ENCODE data around the gene PCMT1. TPM values are rescaled to one million over a fixed set of nuclear protein-coding genes. Genes with fewer than 3 reads are reported as not detected.
A peak's percentile ranks its signal among the peaks of the same experiment; 100 is the strongest.
"Not testable (repeated sequence)": the region's sequence is repeated elsewhere in the genome, so short reads cannot be mapped to it uniquely, and the experiment has no call there.

The PCMT1 gene
- total RNA-seq, 1 donor from 2014 or later, result 63.7 TPM

GRCh38 chr6:149752600-149753373, 3.2 kb downstream of the PCMT1 start:
- DNase-seq (no peak), ATAC-seq (no peak)
- Histone ChIP-seq H3K27me3 (ENCODE audit: low read depth) (no peaks in the 10 kb centered on the region), H3K27ac (peak overlapping the region; percentile 42), H3K36me3 (no peaks in the 10 kb centered on the region), H3K4me1 (peaks cover 42% of the 10 kb centered on the region), H3K9me3 (no peaks in the 10 kb centered on the region), H3K4me3 (no peak overlapping the region)
- intact Hi-C loops (cut with DNase I), result no loop called here
- TF ChIP-seq, protein P1, sequence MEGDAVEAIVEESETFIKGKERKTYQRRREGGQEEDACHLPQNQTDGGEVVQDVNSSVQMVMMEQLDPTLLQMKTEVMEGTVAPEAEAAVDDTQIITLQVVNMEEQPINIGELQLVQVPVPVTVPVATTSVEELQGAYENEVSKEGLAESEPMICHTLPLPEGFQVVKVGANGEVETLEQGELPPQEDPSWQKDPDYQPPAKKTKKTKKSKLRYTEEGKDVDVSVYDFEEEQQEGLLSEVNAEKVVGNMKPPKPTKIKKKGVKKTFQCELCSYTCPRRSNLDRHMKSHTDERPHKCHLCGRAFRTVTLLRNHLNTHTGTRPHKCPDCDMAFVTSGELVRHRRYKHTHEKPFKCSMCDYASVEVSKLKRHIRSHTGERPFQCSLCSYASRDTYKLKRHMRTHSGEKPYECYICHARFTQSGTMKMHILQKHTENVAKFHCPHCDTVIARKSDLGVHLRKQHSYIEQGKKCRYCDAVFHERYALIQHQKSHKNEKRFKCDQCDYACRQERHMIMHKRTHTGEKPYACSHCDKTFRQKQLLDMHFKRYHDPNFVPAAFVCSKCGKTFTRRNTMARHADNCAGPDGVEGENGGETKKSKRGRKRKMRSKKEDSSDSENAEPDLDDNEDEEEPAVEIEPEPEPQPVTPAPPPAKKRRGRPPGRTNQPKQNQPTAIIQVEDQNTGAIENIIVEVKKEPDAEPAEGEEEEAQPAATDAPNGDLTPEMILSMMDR (IDR thresholded peaks at IDR 0.05), result no peak

GRCh38 chr6:149753374-149753637, 3.8 kb downstream of the PCMT1 start:
- Histone ChIP-seq H3K4me1 (peaks cover 42% of the 10 kb centered on the region), H3K27ac (peak overlapping the region; percentile 42)
- H3K36me3 ChIP-seq; ATAC-seq; H3K4me3 ChIP-seq; DNase-seq; intact Hi-C loops (cut with DNase I); H3K9me3 ChIP-seq; H3K27me3 ChIP-seq (ENCODE audit: low read depth): not testable (repeated sequence)

DNA sequence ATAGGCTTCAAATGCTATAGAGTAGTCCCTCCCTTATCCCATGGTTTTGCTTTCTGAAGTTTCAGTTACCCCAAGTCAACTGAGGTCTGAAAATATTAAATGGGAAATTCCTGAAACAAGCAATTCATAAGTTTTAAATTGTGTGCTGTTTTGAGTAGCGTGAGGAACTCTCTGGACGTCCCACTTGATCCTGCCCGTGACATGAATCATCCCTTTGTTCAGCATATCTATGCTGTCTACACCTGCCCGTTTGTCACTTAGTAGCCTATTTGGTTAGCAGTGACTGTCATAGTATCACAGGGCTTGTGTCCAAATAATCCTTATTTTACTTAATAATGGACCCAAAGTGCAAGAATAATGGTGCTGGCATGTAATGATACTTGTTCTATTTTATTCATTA, 5.0 kb downstream of the PCMT1 start:
- Histone ChIP-seq H3K27ac (no peak overlapping the region), H3K4me1 (peaks cover 42% of the 10 kb centered on the region), H3K36me3 (peaks cover 9% of the 10 kb centered on the region), H3K4me3 (no peak overlapping the region), H3K27me3 (ENCODE audit: low read depth) (no peaks in the 10 kb centered on the region), H3K9me3 (no peaks in the 10 kb centered on the region)
- DNase-seq (no peak), ATAC-seq (no peak)
- TF ChIP-seq, protein P1 (IDR thresholded peaks at IDR 0.05), result no peak
- intact Hi-C loops (cut with DNase I), result no loop called here

DNA sequence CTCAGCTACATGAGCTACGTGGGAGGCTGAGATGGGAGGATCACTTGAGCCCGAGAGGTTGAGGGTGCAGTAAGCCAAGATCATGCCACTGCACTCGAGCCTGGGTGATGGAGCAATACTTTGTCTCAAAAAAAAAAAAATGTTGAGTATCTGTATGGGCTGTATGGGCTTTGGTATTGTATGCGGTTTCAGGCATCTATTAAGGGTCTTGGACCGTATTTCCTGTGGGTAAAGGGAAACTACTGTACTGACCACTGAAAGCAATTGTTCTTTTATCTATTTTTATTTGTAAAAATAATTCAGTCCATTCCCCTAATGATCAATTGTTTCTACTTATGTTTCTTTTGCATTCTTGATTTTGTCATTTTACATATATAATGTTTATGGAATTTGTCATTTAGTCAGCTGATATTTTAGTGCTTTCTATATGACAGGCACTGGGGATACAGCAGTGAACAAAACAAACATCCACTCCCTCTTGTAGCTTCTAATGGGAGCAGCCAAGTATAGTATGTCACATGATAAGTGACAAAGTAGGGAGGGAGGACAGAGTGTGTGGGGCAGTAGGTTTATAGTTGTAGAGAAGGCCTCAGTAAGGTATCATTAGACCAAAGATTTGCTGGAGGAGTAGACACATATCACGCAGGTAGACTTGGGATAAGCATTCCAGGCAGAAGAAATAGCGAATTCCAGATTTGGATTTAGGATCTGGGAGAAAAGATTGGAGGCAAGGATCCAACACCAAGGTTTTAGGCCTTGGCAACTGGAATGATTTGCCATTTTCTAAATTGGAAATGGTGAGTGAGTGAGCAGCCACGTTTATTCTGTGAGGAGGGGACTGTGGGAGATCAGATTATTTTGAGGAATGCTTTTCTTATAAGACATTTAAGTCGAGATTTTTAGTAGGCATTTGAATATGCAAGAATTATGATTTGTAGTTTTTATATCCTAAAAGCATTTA, 6.0 kb downstream of the PCMT1 start:
- H3K36me3 ChIP-seq, result peaks cover 19% of the 10 kb centered on the region
- no peaks in the 10 kb centered on the region for H3K9me3 ChIP-seq
- H3K27me3 ChIP-seq (ENCODE audit: low read depth), result no peaks in the 10 kb centered on the region
- DNase-seq (no peak), ATAC-seq (peak in 1 of 2 donors; percentile 48)
- H3K4me3 ChIP-seq, result no peak overlapping the region
- no peak overlapping the region for H3K27ac ChIP-seq
- peaks cover 39% of the 10 kb centered on the region for H3K4me1 ChIP-seq
- intact Hi-C loops (cut with DNase I), result no loop called here
- TF ChIP-seq, protein P1 (IDR thresholded peaks at IDR 0.05), result no peak

GRCh38 chr6:149756261-149756636, 6.7 kb downstream of the PCMT1 start:
- H3K4me1 ChIP-seq, result peaks cover 32% of the 10 kb centered on the region
- no peaks in the 10 kb centered on the region for H3K9me3 ChIP-seq
- peaks cover 21% of the 10 kb centered on the region for H3K36me3 ChIP-seq
- no peaks in the 10 kb centered on the region for H3K27me3 ChIP-seq (ENCODE audit: low read depth)
- H3K4me3 ChIP-seq, result no peak overlapping the region
- TF ChIP-seq, protein P1 (IDR thresholded peaks at IDR 0.05), result no peak
- no peak for ATAC-seq
- no peak overlapping the region for H3K27ac ChIP-seq
- no peak for DNase-seq
- intact Hi-C loops (cut with DNase I), result no loop called here

DNA sequence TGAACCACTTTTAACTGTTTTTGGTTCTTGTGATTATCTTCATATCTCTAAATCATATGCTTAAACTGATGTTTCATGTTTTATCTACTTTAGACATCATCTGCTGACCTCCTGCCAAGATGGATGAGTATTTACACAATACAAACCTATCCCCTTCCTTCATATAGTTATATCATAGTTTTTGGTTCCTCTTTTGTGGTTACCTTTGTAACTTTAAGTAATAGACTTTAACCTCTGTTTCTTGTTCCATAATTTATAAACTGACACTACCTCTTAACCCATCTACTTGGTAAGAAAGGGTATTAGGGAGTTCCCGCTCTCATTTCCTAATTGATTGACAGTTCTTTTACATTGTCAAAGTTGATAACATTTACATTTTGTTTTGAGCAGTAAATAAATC, 11.9 kb downstream of the PCMT1 start:
- Histone ChIP-seq H3K9me3 (no peaks in the 10 kb centered on the region), H3K4me1 (peaks cover 3% of the 10 kb centered on the region), H3K4me3 (no peak overlapping the region), H3K36me3 (peaks cover 21% of the 10 kb centered on the region), H3K27ac (no peak overlapping the region), H3K27me3 (ENCODE audit: low read depth) (no peaks in the 10 kb centered on the region)
- TF ChIP-seq, protein P1 (IDR thresholded peaks at IDR 0.05), result no peak
- ATAC-seq, result peak in 1 of 2 donors; percentile 19
- intact Hi-C loops (cut with DNase I), result no loop called here
- DNase-seq, result no peak
